Activated T-cell treated with anti-CD3 and anti-CD28 coated beads, Interleukin-2, amount 50 U/mL, for 72 hours (primary cell): Measurements from ENCODE around the gene TLL2. TPM values are rescaled to one million over a fixed set of nuclear protein-coding genes. Genes with fewer than 3 reads are reported as not detected.

Experiments used
- ATAC-seq, 2 donors: fragments of 150-1000 bp; cut with Tn5 transposase; replicated peaks in 1 of 2; 2 replicates each; pipeline ENCODE4 v1.10.0; 2021; ENCODE audit warnings: moderate library complexity in 2 of 2, mild to moderate bottlenecking in 1 of 2
- DNase-seq, 2 donors: peaks; one replicate each; pipeline ENCODE4 v3.0.0; 2021 to 2022; ENCODE audit warnings: mixed read lengths in 1 of 2
- H3K27ac Mint-ChIP-seq: one replicate; pipeline ENCODE4 v1.8.0; 2022; ENCODE audit warnings: mild to moderate bottlenecking, moderate library complexity, mixed read lengths
- H3K27me3 Mint-ChIP-seq: one replicate; pipeline ENCODE4 v1.8.0; 2022; ENCODE audit warnings: low read depth, mixed read lengths
- H3K36me3 Mint-ChIP-seq, 2 donors: one replicate each; pipeline ENCODE4 v1.8.0; 2022; ENCODE audit warnings: mixed read lengths in 2 of 2, mild to moderate bottlenecking in 1 of 2; ENCODE audit not compliant: insufficient read depth in 2 of 2
- H3K4me1 Mint-ChIP-seq: one replicate; pipeline ENCODE4 v1.8.0; 2022; ENCODE audit warnings: low read depth, mixed read lengths
- H3K4me3 Mint-ChIP-seq, 2 donors: one replicate each; pipeline ENCODE4 v1.8.0; 2022; ENCODE audit warnings: mild to moderate bottlenecking in 2 of 2, mixed read lengths in 2 of 2, moderate library complexity in 2 of 2
- H3K9me3 Mint-ChIP-seq, 2 donors: one replicate each; pipeline ENCODE4 v1.8.0; 2022; ENCODE audit warnings: mixed read lengths in 2 of 2
- total RNA-seq, 2 donors: library from RNA; stranded (reverse); gene quantifications; one replicate each; pipeline ENCODE4 v1.2.3, GENCODE V29; 2022

Gene TLL2
- total RNA-seq, 2 donors from 2014 or later: 0.09 TPM; not detected in 1

GRCh38 chr10:96419351-96419750 lies 94.4 kb downstream of the TLL2 start:
- Mint-ChIP-seq H3K36me3 (no peaks in the 10 kb centered on the region), H3K4me1 (no peaks in the 10 kb centered on the region), H3K27me3 (peaks cover 6% of the 10 kb centered on the region), H3K4me3 (no peak overlapping the region), H3K9me3 (no peaks in the 10 kb centered on the region), H3K27ac (no peak overlapping the region)
- ATAC-seq (no peak), DNase-seq (no peak)

GRCh38 chr10:96418582-96418981 lies 95.1 kb downstream of the TLL2 start:
- Mint-ChIP-seq H3K4me3 (no peak overlapping the region), H3K36me3 (no peaks in the 10 kb centered on the region), H3K27ac (no peak overlapping the region), H3K27me3 (peaks cover under 1% of the 10 kb centered on the region), H3K9me3 (no peaks in the 10 kb centered on the region), H3K4me1 (no peaks in the 10 kb centered on the region)
- ATAC-seq (no peak), DNase-seq (no peak)

GRCh38 chr10:96417441-96417840 lies 96.3 kb downstream of the TLL2 start:
- H3K27me3 Mint-ChIP-seq: peaks cover 6% of the 10 kb centered on the region
- ATAC-seq (peak in 1 of 2 donors; percentile 11), DNase-seq (no peak)
- H3K36me3 Mint-ChIP-seq: no peaks in the 10 kb centered on the region
- no peaks in the 10 kb centered on the region for H3K9me3 Mint-ChIP-seq
- no peak overlapping the region for H3K27ac Mint-ChIP-seq
- H3K4me3 Mint-ChIP-seq: no peak overlapping the region
- H3K4me1 Mint-ChIP-seq: no peaks in the 10 kb centered on the region

GRCh38 chr10:96416643-96417042 lies 97.1 kb downstream of the TLL2 start:
- H3K9me3 Mint-ChIP-seq: no peaks in the 10 kb centered on the region
- DNase-seq: no peak
- no peak for ATAC-seq
- H3K27ac Mint-ChIP-seq: no peak overlapping the region
- H3K27me3 Mint-ChIP-seq: peaks cover 6% of the 10 kb centered on the region
- no peaks in the 10 kb centered on the region for H3K4me1 Mint-ChIP-seq
- H3K36me3 Mint-ChIP-seq: no peaks in the 10 kb centered on the region
- no peak overlapping the region for H3K4me3 Mint-ChIP-seq

GRCh38 chr10:96415891-96416554 lies 97.7 kb downstream of the TLL2 start:
- DNase-seq (no peak), ATAC-seq (no peak)
- Mint-ChIP-seq H3K4me3 (no peak overlapping the region), H3K9me3 (no peaks in the 10 kb centered on the region), H3K36me3 (no peaks in the 10 kb centered on the region), H3K27me3 (peaks cover 6% of the 10 kb centered on the region), H3K27ac (no peak overlapping the region), H3K4me1 (no peaks in the 10 kb centered on the region)

- Mint-ChIP-seq H3K27ac (no peak overlapping the region), H3K27me3 (peaks cover 6% of the 10 kb centered on the region)
- no peak for DNase-seq
Observed at GRCh38 chr10:96415150-96415890, 98.4 kb downstream of the TLL2 start.

GRCh38 chr10:96414303-96414702 lies 99.4 kb downstream of the TLL2 start:
- Mint-ChIP-seq H3K4me1 (no peaks in the 10 kb centered on the region), H3K36me3 (no peaks in the 10 kb centered on the region), H3K4me3 (no peak overlapping the region), H3K27me3 (peaks cover 6% of the 10 kb centered on the region), H3K9me3 (no peaks in the 10 kb centered on the region), H3K27ac (no peak overlapping the region)
- no peak for DNase-seq
- ATAC-seq: no peak

More at GRCh38 chr10:96415150-96415890, 98.4 kb downstream of the TLL2 start:
- H3K36me3 Mint-ChIP-seq: no peaks in the 10 kb centered on the region
- H3K4me3 Mint-ChIP-seq: no peak overlapping the region
- no peak for ATAC-seq
- H3K9me3 Mint-ChIP-seq: no peaks in the 10 kb centered on the region
- no peaks in the 10 kb centered on the region for H3K4me1 Mint-ChIP-seq

- no peaks in the 10 kb centered on the region for H3K4me1 Mint-ChIP-seq
- H3K27me3 Mint-ChIP-seq: peaks cover 6% of the 10 kb centered on the region
- DNase-seq (peak in 1 of 2 donors; percentile 10), ATAC-seq (no peak)
- H3K36me3 Mint-ChIP-seq: no peaks in the 10 kb centered on the region
- no peak overlapping the region for H3K27ac Mint-ChIP-seq
- no peak overlapping the region for H3K4me3 Mint-ChIP-seq
- H3K9me3 Mint-ChIP-seq: no peaks in the 10 kb centered on the region
Observed at GRCh38 chr10:96413151-96413787, 100.5 kb downstream of the TLL2 start.

- no peak overlapping the region for H3K27ac Mint-ChIP-seq
Observed at GRCh38 chr10:96411716-96412320, 101.9 kb downstream of the TLL2 start.

GRCh38 chr10:96410296-96410695 lies 103.4 kb downstream of the TLL2 start:
- DNase-seq (no peak), ATAC-seq (no peak)
- no peaks in the 10 kb centered on the region for H3K36me3 Mint-ChIP-seq
- H3K9me3 Mint-ChIP-seq: no peaks in the 10 kb centered on the region
- no peak overlapping the region for H3K4me3 Mint-ChIP-seq
- H3K27me3 Mint-ChIP-seq: peaks cover 26% of the 10 kb centered on the region
- H3K4me1 Mint-ChIP-seq: no peaks in the 10 kb centered on the region
- no peak overlapping the region for H3K27ac Mint-ChIP-seq

More at GRCh38 chr10:96411716-96412320, 101.9 kb downstream of the TLL2 start:
- Mint-ChIP-seq H3K9me3 (no peaks in the 10 kb centered on the region), H3K36me3 (no peaks in the 10 kb centered on the region), H3K4me3 (no peak overlapping the region), H3K4me1 (no peaks in the 10 kb centered on the region), H3K27me3 (peaks cover 20% of the 10 kb centered on the region)
- no peak for DNase-seq
- ATAC-seq: no peak

GRCh38 chr10:96408201-96408600 lies 105.5 kb downstream of the TLL2 start:
- DNase-seq (no peak), ATAC-seq (no peak)
- no peak overlapping the region for H3K27ac Mint-ChIP-seq
- peaks cover 32% of the 10 kb centered on the region for H3K27me3 Mint-ChIP-seq
- H3K4me1 Mint-ChIP-seq: no peaks in the 10 kb centered on the region
- H3K9me3 Mint-ChIP-seq: no peaks in the 10 kb centered on the region
- H3K36me3 Mint-ChIP-seq: no peaks in the 10 kb centered on the region
- no peak overlapping the region for H3K4me3 Mint-ChIP-seq

- no peak overlapping the region for H3K4me3 Mint-ChIP-seq
- ATAC-seq (no peak), DNase-seq (no peak)
- no peaks in the 10 kb centered on the region for H3K36me3 Mint-ChIP-seq
- H3K4me1 Mint-ChIP-seq: no peaks in the 10 kb centered on the region
- H3K27ac Mint-ChIP-seq: no peak overlapping the region
- no peaks in the 10 kb centered on the region for H3K9me3 Mint-ChIP-seq
- H3K27me3 Mint-ChIP-seq: peaks cover 32% of the 10 kb centered on the region
Observed at GRCh38 chr10:96407560-96408069, 106.1 kb downstream of the TLL2 start.

GRCh38 chr10:96406091-96406490 lies 107.6 kb downstream of the TLL2 start:
- no peak for ATAC-seq
- Mint-ChIP-seq H3K27me3 (peaks cover 39% of the 10 kb centered on the region), H3K36me3 (no peaks in the 10 kb centered on the region)

More at GRCh38 chr10:96406091-96406490, 107.6 kb downstream of the TLL2 start:
- Mint-ChIP-seq H3K9me3 (no peaks in the 10 kb centered on the region), H3K27ac (no peak overlapping the region), H3K4me1 (no peaks in the 10 kb centered on the region), H3K4me3 (no peak overlapping the region)
- no peak for DNase-seq
